Measurements from ENCODE around the gene ABCB4.
"Not testable (repeated sequence)": the region's sequence is repeated elsewhere in the genome, so short reads cannot be mapped to it uniquely, and the experiment has no call there.

Gene ABCB4

GRCh38 chr7:87474533-87475358 is 734 bp downstream of the ABCB4 start:
- Histone ChIP-seq H3K27me3 (ENCODE audit: insufficient read depth, insufficient read length) (peaks cover 41% of the 10 kb centered on the region), H3K9me3 (ENCODE audit: insufficient read depth, low read length) (no peaks in the 10 kb centered on the region), H3K36me3 (ENCODE audit: insufficient read depth, insufficient read length, low read length) (no peaks in the 10 kb centered on the region), H3K4me1 (ENCODE audit: insufficient read depth, insufficient read length) (no peaks in the 10 kb centered on the region), H3K9ac (ENCODE audit: insufficient read length, low read depth) (peak overlapping the region; percentile 50), H3K4me3 (ENCODE audit: insufficient read length, low read depth) (peak overlapping the region; percentile 46)
- no peak for TF ChIP-seq SUZ12 (IDR thresholded peaks at IDR 0.05; ENCODE audit: extremely low read depth, insufficient read depth, insufficient read length)
- TF ChIP-seq ZNF274 (IDR thresholded peaks at IDR 0.05; ENCODE audit: low read depth, low read length), result no peak
- no peak for TF ChIP-seq YY1 (IDR thresholded peaks at IDR 0.05; ENCODE audit: insufficient read depth, insufficient read length)
- DNase-seq (ENCODE audit: low read depth, low spot score), result no peak

GRCh38 chr7:87473986-87474385 is 1.5 kb downstream of the ABCB4 start:
- TF ChIP-seq SUZ12 (IDR thresholded peaks at IDR 0.05; ENCODE audit: extremely low read depth, insufficient read depth, insufficient read length) (no peak), ZNF274 (IDR thresholded peaks at IDR 0.05; ENCODE audit: low read depth, low read length) (no peak), YY1 (IDR thresholded peaks at IDR 0.05; ENCODE audit: insufficient read depth, insufficient read length) (no peak)
- Histone ChIP-seq H3K36me3 (ENCODE audit: insufficient read depth, insufficient read length, low read length) (no peaks in the 10 kb centered on the region), H3K9me3 (ENCODE audit: insufficient read depth, low read length) (no peaks in the 10 kb centered on the region), H3K27me3 (ENCODE audit: insufficient read depth, insufficient read length) (peaks cover 41% of the 10 kb centered on the region), H3K4me1 (ENCODE audit: insufficient read depth, insufficient read length) (no peaks in the 10 kb centered on the region), H3K9ac (ENCODE audit: insufficient read length, low read depth) (no peak overlapping the region), H3K4me3 (ENCODE audit: insufficient read length, low read depth) (no peak overlapping the region)
- DNase-seq (ENCODE audit: low read depth, low spot score), result no peak

- no peak overlapping the region for H3K9ac ChIP-seq (ENCODE audit: insufficient read length, low read depth)
- H3K9me3 ChIP-seq (ENCODE audit: insufficient read depth, low read length), result no peaks in the 10 kb centered on the region
- no peak for DNase-seq (ENCODE audit: low read depth, low spot score)
- no peak overlapping the region for H3K4me3 ChIP-seq (ENCODE audit: insufficient read length, low read depth)
- no peaks in the 10 kb centered on the region for H3K36me3 ChIP-seq (ENCODE audit: insufficient read depth, insufficient read length, low read length)
- H3K27me3 ChIP-seq (ENCODE audit: insufficient read depth, insufficient read length), result peaks cover 41% of the 10 kb centered on the region
- H3K4me1 ChIP-seq (ENCODE audit: insufficient read depth, insufficient read length), result no peaks in the 10 kb centered on the region
- TF ChIP-seq YY1 (IDR thresholded peaks at IDR 0.05; ENCODE audit: insufficient read depth, insufficient read length), result no peak
- no peak for TF ChIP-seq SUZ12 (IDR thresholded peaks at IDR 0.05; ENCODE audit: extremely low read depth, insufficient read depth, insufficient read length)
- no peak for TF ChIP-seq ZNF274 (IDR thresholded peaks at IDR 0.05; ENCODE audit: low read depth, low read length)
Observed at GRCh38 chr7:87473192-87473591, 2.3 kb downstream of the ABCB4 start.

GRCh38 chr7:87471473-87471872 is 4.0 kb downstream of the ABCB4 start:
- Histone ChIP-seq H3K27me3 (ENCODE audit: insufficient read depth, insufficient read length) (peaks cover 27% of the 10 kb centered on the region), H3K9ac (ENCODE audit: insufficient read length, low read depth) (no peak overlapping the region), H3K9me3 (ENCODE audit: insufficient read depth, low read length) (no peaks in the 10 kb centered on the region), H3K4me3 (ENCODE audit: insufficient read length, low read depth) (no peak overlapping the region), H3K36me3 (ENCODE audit: insufficient read depth, insufficient read length, low read length) (no peaks in the 10 kb centered on the region), H3K4me1 (ENCODE audit: insufficient read depth, insufficient read length) (no peaks in the 10 kb centered on the region)
- DNase-seq (ENCODE audit: low read depth, low spot score), result no peak
- TF ChIP-seq SUZ12 (IDR thresholded peaks at IDR 0.05; ENCODE audit: extremely low read depth, insufficient read depth, insufficient read length), result no peak
- no peak for TF ChIP-seq YY1 (IDR thresholded peaks at IDR 0.05; ENCODE audit: insufficient read depth, insufficient read length)
- no peak for TF ChIP-seq ZNF274 (IDR thresholded peaks at IDR 0.05; ENCODE audit: low read depth, low read length)

GRCh38 chr7:87469204-87469603 is 6.3 kb downstream of the ABCB4 start:
- not testable (repeated sequence) for H3K27me3 ChIP-seq (ENCODE audit: insufficient read depth, insufficient read length); H3K9ac ChIP-seq (ENCODE audit: insufficient read length, low read depth); H3K36me3 ChIP-seq (ENCODE audit: insufficient read depth, insufficient read length, low read length); H3K4me3 ChIP-seq (ENCODE audit: insufficient read length, low read depth); H3K4me1 ChIP-seq (ENCODE audit: insufficient read depth, insufficient read length); DNase-seq (ENCODE audit: low read depth, low spot score); H3K9me3 ChIP-seq (ENCODE audit: insufficient read depth, low read length)

GRCh38 chr7:87465534-87465880 is 10.0 kb downstream of the ABCB4 start:
- H3K9me3 ChIP-seq (ENCODE audit: insufficient read depth, low read length); H3K9ac ChIP-seq (ENCODE audit: insufficient read length, low read depth); H3K27me3 ChIP-seq (ENCODE audit: insufficient read depth, insufficient read length); H3K36me3 ChIP-seq (ENCODE audit: insufficient read depth, insufficient read length, low read length); DNase-seq (ENCODE audit: low read depth, low spot score); H3K4me1 ChIP-seq (ENCODE audit: insufficient read depth, insufficient read length); H3K4me3 ChIP-seq (ENCODE audit: insufficient read length, low read depth): not testable (repeated sequence)

- not testable (repeated sequence) for H3K4me1 ChIP-seq (ENCODE audit: insufficient read depth, insufficient read length); H3K27me3 ChIP-seq (ENCODE audit: insufficient read depth, insufficient read length); H3K36me3 ChIP-seq (ENCODE audit: insufficient read depth, insufficient read length, low read length); H3K9me3 ChIP-seq (ENCODE audit: insufficient read depth, low read length); H3K9ac ChIP-seq (ENCODE audit: insufficient read length, low read depth)
- H3K4me3 ChIP-seq (ENCODE audit: insufficient read length, low read depth), result peak overlapping the region; percentile 39
- DNase-seq (ENCODE audit: low read depth, low spot score), result peak; percentile 80
Observed at GRCh38 chr7:87464830-87465533, 10.5 kb downstream of the ABCB4 start.

Measured in NT2/D1 (cell line).